Upper lobe of left lung (tissue), 6 donors: ENCODE measurements around the gene DSP. TPM values are rescaled to one million over a fixed set of nuclear protein-coding genes. Genes with fewer than 3 reads are reported as not detected.

ENCODE experiments used
- ATAC-seq, 2 donors: fragments of 200-7000 bp; cut with Tn5 transposase; one replicate each; pipeline ENCODE4 v1.9.1; 2022; ENCODE audit warnings: mild to moderate bottlenecking in 2 of 2, moderate library complexity in 2 of 2; ENCODE audit not compliant: low FRiP score in 2 of 2
- DNase-seq, 2 donors: peaks; one replicate each; pipeline ENCODE4 v3.0.0-alpha.2; 2019 to 2020
- H3K27ac ChIP-seq, 4 donors: fragments of 200-600 bp; sonication (generic); one replicate each; pipeline ENCODE4 v1.5.1; 2016 to 2019
- H3K27me3 ChIP-seq, 4 donors: fragments of 200-600 bp; sonication (generic); one replicate each; pipeline ENCODE4 v1.5.1; 2017 to 2019
- H3K36me3 ChIP-seq, 4 donors: fragments of 200-600 bp; sonication (generic); one replicate each; pipeline ENCODE4 v1.5.1; 2016 to 2019
- H3K4me1 ChIP-seq, 4 donors: fragments of 200-600 bp; sonication (generic); one replicate each; pipeline ENCODE4 v1.5.1; 2018 to 2019
- H3K4me3 ChIP-seq, 4 donors: fragments of 200-600 bp; sonication (generic); one replicate each; pipeline ENCODE4 v1.5.1; 2017 to 2019; ENCODE audit warnings: mild to moderate bottlenecking in 2 of 4, moderate library complexity in 1 of 4
- H3K9me3 ChIP-seq, 4 donors: fragments of 200-600 bp; sonication (generic); one replicate each; pipeline ENCODE4 v1.5.1; 2018 to 2019
- CTCF ChIP-seq, 6 experiments: fragments of 450-650 bp in 4 of 6; fragments of 200-600 bp in 2 of 6; sonication (generic) in 2 of 6; IDR thresholded peaks; one replicate each; pipeline ENCODE4 v1.5.1; 2016 to 2019; ENCODE audit warnings: antibody characterized with exemption in 6 of 6
- EP300 ChIP-seq, 4 donors: sonication (generic); formaldehyde crosslinking; IDR thresholded peaks; one replicate each; pipeline ENCODE4 v1.5.1; 2017; ENCODE audit warnings: antibody characterized with exemption in 4 of 4, control low read depth in 2 of 4
- POLR2A ChIP-seq, 4 donors: fragments of 450-650 bp; IDR thresholded peaks; one replicate each; pipeline ENCODE4 v1.5.1; 2016 to 2017; ENCODE audit warnings: antibody characterized with exemption in 4 of 4, mild to moderate bottlenecking in 2 of 4
- POLR2AphosphoS5 ChIP-seq, 2 donors: sonication (generic); formaldehyde crosslinking; IDR thresholded peaks; one replicate each; pipeline ENCODE4 v1.5.1; 2017; ENCODE audit warnings: antibody characterized with exemption in 2 of 2
- WGBS, 2 donors: methylation state at CpG; one replicate each; pipeline ENCODE4 v1.1.5; 2017 to 2018; 5-methylcytosine and 5-hydroxymethylcytosine counted together
- total RNA-seq, 6 donors: library from RNA; depleted of rRNA in 4 of 6; stranded (reverse); fragments of >200 nt in 4 of 6; gene quantifications; one replicate each; pipeline versions ENCODE4 v1.1.0 to v1.2.1, GENCODE V29; 2016 to 2021
- donor health status: DM: no; HTN: no; CAD: no; lungs with moderate emphysema.
- donor health status: DM: no; HTN: yes; CAD: no; lungs with severe emphysema.

DSP gene
- total RNA-seq, 6 donors from 2014 or later = 6.3 to 88.2 (median 29.0) TPM

- WGBS, 2 donors = 0 to 38% methylated on average over 2 of the region's 2 CpGs
- peaks cover 0 to 15% (median 1%) of the 10 kb centered on the region in 4 donors for H3K36me3 ChIP-seq
- no peaks in the 10 kb centered on the region for H3K4me1 ChIP-seq
- no peak overlapping the region for H3K4me3 ChIP-seq
- ATAC-seq (no peak), DNase-seq (no peak)
- no peak overlapping the region for H3K27ac ChIP-seq
- no peaks in the 10 kb centered on the region for H3K9me3 ChIP-seq
- TF ChIP-seq POLR2A (IDR thresholded peaks at IDR 0.05) (no peak), CTCF (IDR thresholded peaks at IDR 0.05) (no peak), POLR2AphosphoS5 (IDR thresholded peaks at IDR 0.05) (no peak), EP300 (IDR thresholded peaks at IDR 0.05) (no peak)
- H3K27me3 ChIP-seq = no peaks in the 10 kb centered on the region
Measured at GRCh38 chr6:7578516-7578915, 37.0 kb downstream of the DSP start.

GRCh38 chr6:7578931-7579330 is 37.5 kb downstream of the DSP start:
- Histone ChIP-seq H3K9me3 (no peaks in the 10 kb centered on the region), H3K36me3 (peaks cover 0 to 15% (median 1%) of the 10 kb centered on the region in 4 donors), H3K27me3 (no peaks in the 10 kb centered on the region), H3K4me1 (no peaks in the 10 kb centered on the region), H3K4me3 (no peak overlapping the region), H3K27ac (no peak overlapping the region)
- ATAC-seq = no peak
- TF ChIP-seq POLR2AphosphoS5 (IDR thresholded peaks at IDR 0.05) (no peak), CTCF (IDR thresholded peaks at IDR 0.05) (no peak), POLR2A (IDR thresholded peaks at IDR 0.05) (no peak), EP300 (IDR thresholded peaks at IDR 0.05) (no peak)
- no peak for DNase-seq
- WGBS, 2 donors = 83 to 93% methylated on average over 2 of the region's 2 CpGs

- no peak overlapping the region for H3K27ac ChIP-seq
- DNase-seq = no peak
- TF ChIP-seq EP300 (IDR thresholded peaks at IDR 0.05) (no peak), POLR2A (IDR thresholded peaks at IDR 0.05) (no peak), POLR2AphosphoS5 (IDR thresholded peaks at IDR 0.05) (no peak), CTCF (IDR thresholded peaks at IDR 0.05) (no peak)
- peaks cover 0 to 15% (median 1%) of the 10 kb centered on the region in 4 donors for H3K36me3 ChIP-seq
- ATAC-seq = no peak
- H3K27me3 ChIP-seq = no peaks in the 10 kb centered on the region
- no peaks in the 10 kb centered on the region for H3K4me1 ChIP-seq
- 97 to 98% methylated on average over 9 of the region's 9 CpGs for WGBS, 2 donors
- H3K9me3 ChIP-seq = no peaks in the 10 kb centered on the region
- no peak overlapping the region for H3K4me3 ChIP-seq
Measured at GRCh38 chr6:7579851-7580250, 38.4 kb downstream of the DSP start.

- H3K36me3 ChIP-seq = peaks cover 0 to 15% (median 1%) of the 10 kb centered on the region in 4 donors
- WGBS, 2 donors = 67 to 84% methylated on average over 13 of the region's 13 CpGs
- DNase-seq (no peak), ATAC-seq (no peak)
- no peak overlapping the region for H3K4me3 ChIP-seq
- no peak for TF ChIP-seq EP300 (IDR thresholded peaks at IDR 0.05)
- TF ChIP-seq POLR2AphosphoS5 (IDR thresholded peaks at IDR 0.05) = no peak
- TF ChIP-seq CTCF (IDR thresholded peaks at IDR 0.05) = no peak
- TF ChIP-seq POLR2A (IDR thresholded peaks at IDR 0.05) = no peak
- H3K27ac ChIP-seq = no peak overlapping the region
- no peaks in the 10 kb centered on the region for H3K9me3 ChIP-seq
- no peaks in the 10 kb centered on the region for H3K4me1 ChIP-seq
- H3K27me3 ChIP-seq = no peaks in the 10 kb centered on the region
Measured at GRCh38 chr6:7580537-7580926, 39.1 kb downstream of the DSP start.

GRCh38 chr6:7580927-7581618 is 39.6 kb downstream of the DSP start:
- DNase-seq (no peak), ATAC-seq (no peak)
- Histone ChIP-seq H3K27ac (no peak overlapping the region), H3K9me3 (no peaks in the 10 kb centered on the region), H3K36me3 (peaks cover 0 to 15% (median 1%) of the 10 kb centered on the region in 4 donors), H3K4me1 (no peaks in the 10 kb centered on the region), H3K27me3 (no peaks in the 10 kb centered on the region), H3K4me3 (no peak overlapping the region)
- TF ChIP-seq POLR2A (IDR thresholded peaks at IDR 0.05) = no peak
- TF ChIP-seq CTCF (IDR thresholded peaks at IDR 0.05) = no peak
- TF ChIP-seq EP300 (IDR thresholded peaks at IDR 0.05) = no peak
- TF ChIP-seq POLR2AphosphoS5 (IDR thresholded peaks at IDR 0.05) = no peak
- WGBS, 2 donors = 69 to 71% methylated on average over 14 of the region's 14 CpGs
